Measurements from ENCODE around the gene KCNT2.

The KCNT2 gene

DNA sequence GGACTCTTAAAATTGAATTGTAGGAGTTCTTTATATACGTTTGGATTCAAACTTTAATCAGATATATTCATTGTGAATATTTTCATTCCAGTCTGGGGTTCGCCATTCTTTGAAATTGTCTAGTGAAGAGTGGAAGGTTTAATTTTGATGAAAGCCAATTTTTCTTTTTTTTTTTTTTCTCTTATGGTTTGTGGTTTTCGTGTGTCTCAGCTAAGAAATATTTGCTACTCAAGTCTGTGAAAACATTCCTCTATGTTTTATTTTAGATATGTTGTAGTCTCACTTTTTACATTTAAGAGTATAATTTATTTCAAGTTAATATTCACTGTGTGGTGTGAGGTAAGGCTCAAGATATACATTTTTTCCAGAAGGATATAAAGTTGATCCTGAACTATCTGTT, 220.5 kb downstream of the KCNT2 start:
- DNase-seq: no peak

DNA sequence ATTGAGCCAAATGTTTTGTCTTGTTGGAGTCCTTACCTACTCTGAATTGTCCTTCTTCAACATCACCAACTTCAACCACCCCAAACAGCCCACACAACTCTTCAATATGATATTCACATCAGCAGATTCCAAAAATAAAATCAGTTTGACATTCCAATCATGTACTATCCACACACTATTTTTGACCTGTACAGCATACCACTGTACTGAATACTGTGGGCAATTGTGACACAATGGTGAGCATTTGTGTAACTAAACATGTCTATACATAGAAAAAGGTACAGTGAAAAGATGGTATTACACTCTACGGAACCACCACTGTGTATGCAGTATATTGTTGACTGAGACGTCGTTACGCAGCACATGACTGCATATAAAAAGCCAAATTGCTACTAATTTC, 223.1 kb downstream of the KCNT2 start:
- DNase-seq: no peak

DNA sequence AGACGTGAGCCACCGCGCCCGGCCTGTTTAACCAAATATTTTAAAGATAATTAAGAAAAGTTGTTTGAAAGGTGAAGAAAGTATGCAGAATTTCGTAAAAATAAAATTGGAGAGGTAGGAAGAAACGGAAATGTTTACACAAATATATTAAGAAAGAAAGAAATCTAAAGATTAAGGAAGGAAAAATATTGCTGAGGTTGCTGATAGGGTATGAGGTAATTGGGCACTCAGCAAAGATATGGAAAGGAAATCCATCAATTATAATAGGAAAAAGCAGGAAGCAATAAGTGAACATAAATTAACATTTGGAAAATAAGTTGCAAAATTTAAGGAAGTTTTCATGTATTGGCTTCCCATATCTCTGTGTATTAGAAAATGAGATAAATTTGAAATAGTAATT, 225.9 kb downstream of the KCNT2 start:
- DNase-seq: no peak

DNA sequence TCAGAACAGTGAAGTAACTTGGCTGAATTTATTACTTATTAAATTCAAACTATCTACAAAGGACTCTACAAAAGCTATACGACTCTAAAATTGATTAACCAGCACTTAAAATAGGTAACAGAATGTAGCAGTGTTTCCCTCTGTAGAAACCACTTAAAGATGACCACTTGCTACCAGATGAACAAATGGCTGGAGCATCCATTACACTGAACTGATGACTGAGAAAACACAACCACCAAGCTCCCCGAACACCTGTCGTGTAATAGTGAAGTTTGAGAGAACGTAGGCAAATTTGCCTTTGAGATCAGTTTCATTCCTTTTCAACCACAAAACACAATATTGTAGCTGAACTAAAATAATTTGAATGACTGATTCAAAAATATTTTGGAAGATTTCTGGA, 226.7 kb downstream of the KCNT2 start:
- DNase-seq: no peak

DNA sequence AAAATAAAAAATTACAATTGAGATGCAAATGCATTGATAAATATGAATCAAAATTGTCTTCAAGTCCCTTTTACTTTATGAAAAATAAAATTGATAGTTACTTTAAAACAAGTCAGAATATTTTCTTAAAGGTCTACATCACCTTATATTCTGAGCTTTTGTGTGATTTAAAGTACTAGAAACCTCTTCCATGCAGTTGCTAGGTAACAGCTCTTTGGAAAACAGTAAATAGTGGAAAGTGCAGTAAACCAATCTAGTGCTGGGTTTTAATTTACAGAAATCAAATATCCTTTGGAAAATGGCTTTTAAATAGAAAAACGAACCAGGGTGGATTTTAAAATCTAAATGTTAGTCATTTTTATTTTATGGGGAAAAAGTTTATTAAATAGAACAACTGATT, 227.9 kb downstream of the KCNT2 start:
- no peak for DNase-seq

DNA sequence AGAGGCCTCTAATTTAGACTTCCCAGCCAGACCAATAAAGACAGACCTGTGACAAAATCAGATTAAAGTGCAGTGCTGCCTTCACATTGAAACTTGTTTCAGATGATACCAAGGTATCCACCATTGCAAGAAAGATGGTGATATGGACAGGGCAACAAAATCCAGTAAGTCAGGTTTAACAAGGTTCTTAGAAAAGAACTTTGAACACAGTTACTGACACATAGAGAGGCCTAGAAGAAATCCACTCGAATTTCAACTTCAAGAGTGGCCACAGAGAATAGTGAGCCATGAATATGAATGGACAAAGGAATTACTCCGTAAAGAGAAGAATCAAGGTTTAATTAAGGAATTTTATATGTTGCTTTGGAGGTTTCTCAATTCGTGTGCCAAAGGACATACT, 230.4 kb downstream of the KCNT2 start:
- DNase-seq: no peak

DNA sequence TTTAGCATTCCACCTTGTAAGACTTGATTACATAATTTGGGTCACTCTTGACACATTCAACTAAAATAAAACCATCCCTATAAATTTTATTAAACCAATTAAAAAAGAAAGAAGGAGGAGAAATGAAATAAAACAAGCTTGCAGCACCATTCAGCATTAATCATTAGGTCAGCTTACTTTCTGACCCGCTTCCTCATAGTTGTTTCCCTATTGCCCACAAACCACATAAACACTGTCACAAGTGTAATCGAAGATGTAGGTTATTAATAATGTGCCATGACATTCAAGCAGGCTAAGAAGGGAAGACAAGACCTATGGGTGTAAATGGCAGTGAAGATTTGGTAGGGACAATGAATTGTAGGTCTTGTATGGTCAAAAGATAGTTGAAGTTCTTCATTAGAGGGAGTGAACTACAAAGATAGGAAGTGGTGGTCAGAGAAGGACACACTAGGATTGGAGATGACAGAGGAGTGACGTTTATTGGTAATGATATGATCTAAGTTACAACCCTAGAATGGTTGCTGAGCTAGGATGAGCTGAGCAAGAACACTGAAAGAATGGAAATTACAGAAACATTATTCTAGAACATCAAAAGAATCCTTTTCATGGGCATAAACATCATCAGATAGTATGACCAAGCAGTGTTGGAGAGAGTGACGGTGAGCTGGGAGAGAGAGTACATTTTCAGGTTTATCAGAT, 231.5 kb downstream of the KCNT2 start:
- no peak for DNase-seq

DNA sequence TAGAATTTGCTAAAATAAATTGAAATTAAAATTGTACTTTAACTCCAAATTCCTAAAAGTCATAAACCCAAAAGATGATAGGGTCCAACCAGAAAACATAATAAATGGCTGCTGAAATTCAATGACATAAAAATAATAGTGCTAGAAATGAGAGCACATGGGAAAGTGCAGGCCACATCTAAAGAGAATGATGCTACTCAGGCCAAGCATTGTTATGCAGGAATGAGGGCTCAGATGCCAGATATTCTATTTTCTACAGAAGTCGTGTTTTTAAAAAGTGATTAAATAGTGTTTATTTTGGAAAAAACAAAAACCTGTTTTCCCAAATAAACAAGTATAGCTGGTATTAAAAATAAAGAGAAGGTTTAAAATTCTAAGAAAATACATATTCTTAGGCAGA, 234.4 kb downstream of the KCNT2 start:
- DNase-seq: no peak

DNA sequence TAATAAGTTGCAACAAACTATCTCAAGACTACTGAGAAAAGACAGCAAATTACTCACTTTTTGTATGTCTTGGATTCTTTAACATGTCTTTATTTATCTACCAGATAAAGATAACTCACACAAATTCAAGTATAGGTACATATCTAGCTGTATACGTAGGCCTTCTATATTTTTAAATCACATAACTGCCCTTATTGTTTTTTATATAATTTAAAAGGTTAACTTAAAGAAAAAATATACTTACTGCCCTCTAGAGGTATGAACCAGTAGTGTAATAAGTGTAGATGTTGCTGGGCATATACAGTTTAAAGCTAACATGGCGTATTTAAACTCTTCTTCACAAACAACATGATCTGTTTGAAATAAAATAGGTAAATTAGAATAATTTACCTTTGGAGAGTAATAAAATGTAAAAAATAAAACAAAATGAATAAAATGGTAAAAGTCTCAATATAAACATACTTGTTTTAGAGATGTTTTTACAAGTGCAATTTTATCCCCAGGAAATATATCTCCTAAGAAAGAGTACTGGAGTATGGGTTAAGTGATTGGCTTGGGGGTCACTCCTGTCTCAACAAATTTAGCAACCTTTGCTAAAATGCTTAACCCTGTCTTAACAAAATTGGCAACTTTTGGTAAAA, 235.2 kb downstream of the KCNT2 start:
- no peak for DNase-seq

DNA sequence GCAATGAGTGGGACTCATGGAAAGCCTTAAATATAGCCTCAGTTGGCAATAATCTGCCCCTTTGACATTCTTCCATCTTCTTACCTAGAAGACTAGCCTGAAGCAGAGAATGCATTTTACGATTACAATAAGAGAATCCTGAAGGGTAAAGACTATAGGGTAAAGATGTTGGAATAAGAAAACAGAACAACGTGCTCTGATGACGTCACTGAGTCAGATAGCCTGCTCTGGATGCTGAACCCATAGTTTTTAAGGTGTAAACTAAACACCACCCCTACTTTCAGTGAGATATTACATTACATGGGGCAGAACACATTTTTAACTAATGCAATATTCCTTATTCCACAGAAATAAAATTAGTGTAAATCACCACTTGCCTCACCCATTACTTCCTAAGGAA, 240.4 kb downstream of the KCNT2 start:
- DNase-seq: no peak

DNA sequence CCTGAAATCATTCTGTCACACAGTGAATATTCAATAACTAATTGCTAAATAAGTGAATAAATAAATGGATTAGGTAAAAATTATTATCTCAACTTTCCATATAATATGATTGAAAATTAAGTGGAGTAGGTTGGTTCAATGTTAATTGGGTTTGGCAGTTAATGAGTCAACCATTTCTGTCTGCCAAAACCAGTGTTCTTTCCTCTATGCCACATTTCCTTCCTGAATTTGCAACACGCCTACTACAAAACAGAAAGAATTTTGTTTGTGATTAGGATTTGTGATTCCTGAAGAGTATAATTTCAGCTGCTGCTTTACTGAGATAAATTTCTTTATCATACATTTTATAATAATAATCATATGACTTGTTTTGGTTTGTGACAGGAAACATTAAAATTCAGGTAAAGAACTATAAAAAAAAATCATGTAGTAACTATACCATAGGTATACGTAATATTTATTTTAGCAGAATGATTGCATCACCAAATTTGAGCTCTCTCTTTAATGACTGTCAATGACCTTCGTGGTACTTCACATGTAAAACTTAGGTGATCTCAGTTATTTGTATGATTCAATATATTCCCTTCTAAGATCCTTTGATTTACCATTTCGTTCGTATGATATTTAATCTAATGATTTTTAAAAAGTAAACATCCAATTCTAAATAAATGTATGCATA, 241.3 kb downstream of the KCNT2 start:
- DNase-seq: no peak

DNA sequence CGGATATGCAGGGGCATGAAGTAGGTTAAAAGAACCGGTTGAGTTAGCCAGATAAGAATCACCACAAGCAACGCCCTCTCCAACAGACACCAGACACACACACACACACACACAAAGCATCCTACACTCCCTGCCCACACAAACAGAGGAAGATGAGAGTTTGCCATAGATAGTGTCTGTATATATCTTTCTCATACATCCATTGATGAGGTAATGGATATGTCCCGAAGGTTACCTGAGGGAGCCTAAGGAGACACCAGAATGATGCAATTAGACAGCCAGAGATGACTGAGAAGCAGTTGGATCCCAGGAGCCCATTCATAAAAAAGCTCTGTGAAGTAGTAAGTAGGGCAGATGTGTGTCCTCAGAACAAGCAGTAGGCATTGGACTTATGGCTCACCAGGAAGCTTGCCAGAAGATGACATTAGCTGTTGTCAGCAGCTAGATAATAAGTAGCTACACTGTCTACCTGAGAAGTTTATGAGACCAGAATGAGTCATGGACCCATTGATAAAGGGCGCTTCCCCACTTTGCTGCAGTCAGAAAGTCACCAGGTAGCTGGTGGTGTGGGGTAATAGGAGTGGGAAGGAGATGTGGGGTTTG, 247.0 kb downstream of the KCNT2 start:
- DNase-seq: no peak

DNA sequence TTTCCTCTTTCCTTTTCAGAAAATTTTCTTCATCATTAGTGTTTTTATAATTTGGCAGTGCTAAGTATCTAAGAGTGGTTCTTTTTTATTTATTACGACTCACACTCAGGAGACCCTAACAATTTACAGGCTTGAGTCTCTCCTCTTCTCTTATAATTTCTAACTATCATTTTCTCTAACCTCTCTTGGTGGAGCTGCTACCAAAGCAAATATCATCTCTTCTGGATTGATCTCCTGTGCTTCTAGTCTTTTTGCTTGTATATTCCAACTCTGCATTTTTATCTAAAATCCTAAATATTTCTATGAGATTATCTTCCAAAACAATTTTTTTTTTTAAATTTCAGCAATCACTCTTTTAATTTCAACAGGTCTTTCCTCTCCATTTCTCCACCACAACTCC, 250.3 kb downstream of the KCNT2 start:
- no peak for DNase-seq

DNA sequence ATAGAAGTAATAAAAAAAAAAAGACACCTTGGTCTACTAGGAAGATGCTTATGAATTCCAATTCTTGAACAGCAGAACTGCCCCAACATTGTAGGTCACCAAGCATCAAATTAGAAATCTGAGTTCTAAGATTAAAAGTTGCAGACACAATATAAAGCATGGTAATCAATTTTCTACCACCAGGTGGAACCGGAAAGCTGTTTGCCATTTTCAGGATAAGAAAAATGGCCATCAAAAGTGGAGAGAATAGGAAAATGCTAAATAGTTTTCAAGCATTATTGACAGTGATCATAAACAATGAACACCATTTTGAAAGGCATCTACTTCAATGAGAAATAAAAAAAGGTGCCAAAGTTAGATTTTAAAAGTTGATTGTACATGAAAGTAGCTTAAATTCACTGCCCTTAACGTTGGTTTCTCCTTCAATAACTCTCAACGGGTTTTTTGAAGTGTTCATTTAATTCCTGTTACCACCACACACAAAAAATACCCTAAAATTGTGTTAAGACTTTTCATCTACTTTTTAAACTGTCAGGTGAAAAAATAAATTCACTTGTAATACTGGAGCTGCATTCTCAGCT, 252.9 kb downstream of the KCNT2 start:
- peak; percentile 23 for DNase-seq

DNA sequence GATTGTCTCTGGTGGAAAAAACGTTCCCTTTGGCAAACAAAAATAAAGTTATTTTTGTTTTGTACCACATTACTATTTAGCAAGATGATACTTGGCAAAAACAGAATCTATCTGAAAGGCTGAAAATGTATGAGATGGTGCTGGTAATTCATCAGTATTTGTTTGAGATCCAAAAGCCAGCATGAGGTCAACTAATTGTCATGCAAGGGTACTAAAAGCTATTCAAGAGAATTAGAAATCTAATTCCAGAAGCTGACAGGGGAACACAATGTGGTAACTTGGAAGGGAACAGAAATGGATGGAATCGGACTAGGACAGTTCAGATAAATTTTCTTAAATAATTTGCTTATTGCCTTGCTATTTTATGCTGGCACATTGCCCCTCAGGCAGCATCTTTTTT, 263.8 kb downstream of the KCNT2 start:
- no peak for DNase-seq

DNA sequence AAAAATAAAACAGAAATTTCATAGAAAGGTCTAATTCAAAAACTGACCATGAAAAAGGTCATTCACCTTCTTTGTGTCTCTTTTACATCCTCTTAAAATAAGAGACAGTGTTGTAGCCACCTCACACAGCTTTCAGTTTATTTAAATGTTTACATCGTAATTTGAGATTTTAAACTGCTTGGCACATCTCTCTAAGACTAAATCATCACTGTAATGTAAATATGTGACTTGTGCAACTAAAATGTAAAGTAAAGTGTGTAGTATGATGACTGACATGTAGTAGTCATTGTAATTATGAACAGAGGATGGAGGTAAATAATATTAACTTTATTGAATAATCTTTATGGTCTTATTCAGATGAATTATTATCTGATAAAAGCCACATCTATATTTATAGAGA, 283.9 kb downstream of the KCNT2 start:
- DNase-seq: no peak

DNA sequence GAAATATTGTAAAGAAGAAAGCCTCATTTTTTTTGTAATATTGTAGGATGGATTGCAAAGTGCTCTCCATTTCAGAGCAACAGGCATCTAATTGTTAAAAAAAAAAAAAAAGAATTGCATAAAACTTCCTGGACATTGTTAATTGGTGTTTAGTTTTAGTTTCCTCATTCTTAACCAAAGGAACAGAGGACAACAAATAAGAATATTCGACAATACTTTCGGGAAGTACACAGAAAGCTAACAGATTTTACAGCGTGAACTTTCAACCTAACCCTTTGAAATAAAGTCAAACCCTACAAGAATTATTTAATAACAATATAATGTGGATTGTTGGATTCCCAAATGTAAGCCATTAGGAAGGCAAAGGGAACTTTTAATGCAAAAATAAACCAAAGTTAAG, 284.4 kb downstream of the KCNT2 start:
- no peak for DNase-seq

DNA sequence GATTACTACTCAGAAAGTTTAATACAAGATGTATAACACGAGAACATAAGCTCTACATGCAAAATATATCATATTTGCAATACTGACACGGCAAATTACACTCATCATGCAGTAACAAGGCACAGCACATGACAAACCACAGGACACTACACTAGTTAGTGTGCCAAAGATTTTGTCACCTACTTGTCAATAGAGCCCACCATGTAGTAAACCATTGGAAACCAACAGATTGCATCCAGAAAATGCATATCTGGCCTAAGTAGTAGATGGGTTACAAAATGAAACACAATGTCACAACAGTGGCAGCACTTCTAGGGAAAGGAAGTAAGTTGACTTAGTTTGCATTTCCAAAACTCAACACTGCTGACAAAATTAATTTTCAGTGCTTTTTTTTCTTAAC, 288.9 kb downstream of the KCNT2 start:
- DNase-seq: no peak

DNA sequence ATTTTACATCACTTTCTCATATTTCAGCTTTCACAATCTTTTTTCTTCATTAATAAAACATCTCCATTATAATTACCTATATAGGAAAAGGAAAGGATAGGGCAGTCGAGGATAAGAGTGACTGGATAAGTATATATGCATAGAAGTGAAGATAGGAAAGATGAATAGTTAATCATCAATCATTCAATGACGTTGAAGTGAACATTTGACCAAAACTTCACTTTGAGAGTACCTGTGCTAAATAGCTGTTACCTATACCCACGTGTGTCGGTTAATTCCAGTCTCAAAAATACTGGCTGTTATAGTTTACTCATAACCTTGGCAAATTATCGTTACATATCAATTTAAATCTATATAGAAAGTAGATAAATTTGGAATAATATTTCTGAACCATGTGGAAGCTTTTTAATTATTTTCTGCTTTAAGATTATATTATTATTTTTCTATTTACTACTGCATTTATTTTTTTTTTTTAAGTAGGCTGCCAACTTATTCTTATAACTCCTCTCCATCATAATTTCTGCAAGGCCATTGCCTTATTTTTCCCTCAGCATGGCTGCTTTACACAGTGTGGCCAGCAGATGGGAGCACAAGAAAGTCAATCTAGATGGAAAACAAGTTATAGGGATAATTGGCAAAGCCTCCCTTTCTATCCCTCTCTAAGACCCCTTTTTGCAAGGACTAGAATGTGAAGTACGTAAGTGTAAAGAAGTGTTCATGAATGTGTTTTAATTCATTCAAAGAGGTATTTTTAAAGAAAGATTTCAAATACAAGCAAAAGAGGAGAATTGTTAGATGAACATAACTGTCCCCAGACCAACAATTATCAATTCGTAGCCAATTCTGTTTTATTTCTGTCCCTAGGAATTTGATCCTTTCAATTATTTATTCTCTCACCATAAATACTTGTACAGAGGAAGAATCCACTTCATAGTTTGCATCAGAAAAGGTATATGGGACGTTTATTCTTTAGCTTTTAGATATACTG, 290.4 kb downstream of the KCNT2 start:
- DNase-seq: no peak

DNA sequence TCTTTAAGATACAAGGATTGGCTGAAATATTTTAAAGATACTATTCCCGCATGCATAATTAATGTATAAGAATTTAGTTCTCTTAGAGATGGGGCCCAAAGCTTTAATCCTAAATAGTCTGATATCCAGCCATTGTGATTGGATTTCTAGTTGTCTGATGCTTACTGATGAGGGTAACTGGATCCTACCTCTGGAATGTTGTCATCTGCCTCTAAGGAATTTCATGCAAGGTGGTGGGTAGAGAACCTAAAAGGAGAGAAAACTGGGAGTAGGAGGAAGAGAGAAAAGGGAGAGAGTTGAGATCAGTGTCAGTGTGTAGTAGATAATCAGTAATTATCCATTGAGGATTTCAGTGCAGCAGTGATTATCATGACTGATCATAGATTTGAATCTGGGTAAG, 295.5 kb downstream of the KCNT2 start:
- DNase-seq: no peak

DNA sequence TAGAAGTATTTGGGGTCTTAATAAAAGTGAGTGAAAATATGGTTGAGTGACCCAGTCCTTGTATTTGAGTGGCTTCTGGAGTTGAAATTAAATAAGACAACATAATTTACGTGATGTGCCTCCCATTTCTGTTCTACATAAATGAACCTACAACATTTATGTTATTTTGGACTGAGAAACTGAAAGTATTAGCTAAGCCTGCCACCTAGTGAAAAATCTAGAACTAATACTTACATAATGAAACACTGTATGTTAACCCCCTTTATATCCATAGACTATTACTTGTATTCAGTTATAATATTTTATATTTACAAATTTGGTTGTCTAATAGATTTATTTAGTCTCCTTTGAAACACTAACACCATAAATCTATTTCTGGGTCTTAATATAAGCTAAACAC, 298.9 kb downstream of the KCNT2 start:
- DNase-seq: peak; percentile 15

DNA sequence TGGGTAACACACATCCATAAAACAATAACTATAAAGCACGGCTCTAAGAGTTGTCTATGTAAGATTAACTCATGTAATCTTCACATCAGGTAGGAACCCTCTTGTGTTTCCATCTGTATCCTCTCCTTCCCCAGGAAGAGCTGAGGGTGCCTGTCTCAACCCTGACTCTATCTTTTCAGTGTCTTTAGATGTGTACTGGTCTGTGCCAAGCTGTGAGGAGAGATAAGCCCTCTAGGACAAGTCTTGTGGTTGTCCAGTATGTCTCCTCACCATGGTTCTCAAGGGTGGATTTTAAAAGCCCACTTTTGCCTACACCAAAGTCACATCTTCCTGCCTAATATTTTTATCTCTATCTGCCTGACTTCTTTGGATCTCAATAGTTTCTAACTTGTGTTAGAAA, 300.1 kb downstream of the KCNT2 start:
- DNase-seq: no peak

DNA sequence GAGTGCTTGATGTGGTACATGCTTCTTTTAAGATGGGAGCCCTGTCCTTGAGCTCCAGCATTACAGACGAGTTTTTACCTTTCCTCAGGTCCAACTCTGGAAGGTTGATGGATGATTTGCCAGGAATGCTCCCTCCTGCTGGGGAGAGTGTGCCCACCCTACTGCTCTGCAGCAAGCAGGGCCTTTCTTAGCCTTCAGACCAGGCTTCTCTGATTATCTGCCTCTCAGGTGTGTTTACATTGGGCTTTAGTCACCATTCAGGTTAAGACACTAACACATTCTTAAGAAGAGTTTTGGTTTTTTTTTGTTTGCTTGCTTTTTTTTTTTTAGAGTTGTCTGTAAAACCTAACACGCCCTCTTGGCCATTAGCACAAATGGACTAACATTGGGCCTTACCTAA, 301.8 kb downstream of the KCNT2 start:
- no peak for DNase-seq
